Activated CD4-positive, alpha-beta T cell treated with anti-CD3 and anti-CD28 coated beads, Interleukin-2, amount 50 U/mL, for 16 hours (primary cell): ENCODE data around the gene EPB41L1.
A peak's percentile ranks its signal among the peaks of the same experiment; 100 is the strongest.

Experiments used
- DNase-seq: peaks from one replicate; pipeline ENCODE4 v3.0.0-alpha.2; 2020

Gene EPB41L1

DNA sequence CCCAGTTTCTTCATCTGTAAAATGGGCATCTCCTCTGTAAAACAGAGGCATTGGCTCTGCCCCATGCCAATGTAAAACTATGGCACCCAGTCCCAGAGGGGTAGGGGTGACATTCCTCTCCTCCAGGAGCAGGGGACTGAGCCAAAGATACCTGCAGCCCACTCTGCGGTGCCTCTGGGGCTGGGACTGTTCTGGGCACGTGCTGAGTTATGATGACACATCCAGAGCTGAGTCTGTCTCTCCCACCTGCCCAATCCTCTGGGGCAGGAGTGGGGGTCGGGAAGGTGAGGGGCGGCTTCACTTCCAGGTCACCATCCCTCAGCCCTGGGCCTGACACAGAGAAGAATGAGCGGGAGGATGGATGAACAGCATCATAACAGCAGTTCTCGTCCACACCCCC lies 111.6 kb downstream of the EPB41L1 start:
- DNase-seq = no peak

- no peak for DNase-seq
Observed at GRCh38 chr20:36267605-36268381, 113.3 kb downstream of the EPB41L1 start.

DNA sequence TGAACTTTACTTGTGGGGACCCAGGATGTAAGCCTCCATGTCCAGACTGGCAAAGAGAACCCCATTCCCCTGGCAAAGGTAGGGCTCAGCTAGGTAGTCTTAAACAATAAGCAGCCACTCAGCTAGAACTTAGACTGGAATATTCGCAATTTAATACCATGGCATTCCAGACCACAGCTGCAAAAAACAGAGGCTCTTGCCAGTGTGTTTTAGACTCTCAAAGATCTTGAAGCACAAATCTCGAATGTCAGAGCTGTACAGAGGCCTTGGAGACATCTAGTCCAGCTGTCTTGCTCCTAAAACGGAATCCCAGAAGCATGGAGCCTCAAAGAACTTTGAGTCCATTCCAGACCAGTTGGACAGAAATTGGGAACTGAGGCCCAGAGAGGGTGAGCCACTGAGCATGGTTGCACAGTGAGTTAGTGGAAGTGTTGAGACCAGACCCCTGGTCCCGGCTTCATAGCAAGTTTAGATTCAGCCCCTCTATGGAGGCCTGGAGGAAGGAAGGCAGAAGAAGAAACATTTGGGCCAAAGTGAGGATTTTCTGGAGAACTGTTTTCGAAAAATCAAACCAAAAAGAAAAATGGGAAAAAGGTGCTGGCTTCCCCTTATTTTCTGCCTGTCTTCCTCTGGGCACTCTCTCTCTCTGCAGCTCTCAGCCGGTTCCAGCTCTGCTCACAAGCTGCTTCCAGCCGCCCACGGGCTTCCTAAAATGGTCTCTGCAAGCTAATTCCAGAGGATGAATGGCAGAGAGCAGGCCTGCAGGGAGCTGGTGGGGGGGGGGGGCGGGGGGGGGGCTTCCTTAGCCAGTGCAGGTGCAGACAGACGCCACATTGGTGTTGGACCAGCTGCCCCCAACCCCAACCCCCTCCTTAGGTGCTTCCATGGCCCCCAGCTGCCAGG lies 114.2 kb downstream of the EPB41L1 start:
- no peak for DNase-seq

DNA sequence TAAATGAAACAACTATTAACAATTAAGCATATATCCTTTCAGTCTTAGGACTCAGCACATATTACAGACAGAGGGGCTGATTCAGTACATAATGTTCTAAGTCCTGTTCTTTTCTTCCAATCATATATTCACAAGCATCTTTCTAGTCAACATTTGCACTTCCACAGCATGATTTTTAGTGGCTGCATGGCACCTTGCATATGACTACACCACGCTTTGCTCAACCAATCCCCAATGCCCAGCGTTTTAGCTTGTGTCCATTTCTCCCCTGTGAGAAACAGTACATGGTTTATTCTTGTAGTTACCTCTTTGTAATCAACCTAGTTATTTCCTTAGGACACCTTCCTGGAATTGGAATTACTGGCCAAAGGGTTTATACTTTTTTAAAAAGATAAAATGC lies 115.0 kb downstream of the EPB41L1 start:
- no peak for DNase-seq

- no peak for DNase-seq
Observed at GRCh38 chr20:36270744-36271638, 116.5 kb downstream of the EPB41L1 start.

- DNase-seq = no peak
Observed at GRCh38 chr20:36271639-36272546, 117.4 kb downstream of the EPB41L1 start.

DNA sequence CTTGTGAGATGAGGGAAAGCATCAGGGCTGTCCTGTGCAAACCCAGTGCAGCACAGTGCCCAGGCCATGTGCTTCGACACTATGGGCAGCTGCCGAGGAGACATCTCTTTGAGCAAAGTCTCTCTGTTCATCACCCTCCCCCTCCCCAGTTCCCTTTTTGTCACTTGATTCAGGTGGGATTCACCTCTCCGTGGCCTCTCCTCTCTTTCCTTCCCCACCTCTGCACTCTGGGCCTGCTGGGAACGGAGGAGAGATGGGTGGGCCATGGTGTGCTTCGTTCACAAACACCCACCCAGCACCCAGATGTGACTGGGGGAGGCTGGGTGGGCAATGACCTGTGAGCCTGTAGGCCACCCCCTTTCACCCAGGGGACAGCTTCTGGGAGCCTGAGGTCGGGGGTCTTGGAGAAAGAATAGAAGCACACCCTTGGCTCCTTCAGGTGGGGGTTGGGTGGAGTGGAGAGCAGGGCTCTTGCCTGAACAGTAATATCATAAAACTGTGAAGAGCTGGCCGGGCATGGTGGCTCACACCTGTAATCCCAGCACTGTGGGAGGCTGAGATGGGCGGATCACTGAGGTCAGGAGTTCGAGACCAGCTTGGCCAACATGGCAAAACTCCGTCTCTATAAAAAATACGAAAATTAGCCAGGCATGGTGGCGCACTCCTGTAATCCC lies 118.1 kb downstream of the EPB41L1 start:
- DNase-seq = no peak

GRCh38 chr20:36273414-36274180 lies 119.1 kb downstream of the EPB41L1 start:
- DNase-seq = peak; percentile 11

- no peak for DNase-seq
Observed at GRCh38 chr20:36274181-36274841, 119.8 kb downstream of the EPB41L1 start.

DNA sequence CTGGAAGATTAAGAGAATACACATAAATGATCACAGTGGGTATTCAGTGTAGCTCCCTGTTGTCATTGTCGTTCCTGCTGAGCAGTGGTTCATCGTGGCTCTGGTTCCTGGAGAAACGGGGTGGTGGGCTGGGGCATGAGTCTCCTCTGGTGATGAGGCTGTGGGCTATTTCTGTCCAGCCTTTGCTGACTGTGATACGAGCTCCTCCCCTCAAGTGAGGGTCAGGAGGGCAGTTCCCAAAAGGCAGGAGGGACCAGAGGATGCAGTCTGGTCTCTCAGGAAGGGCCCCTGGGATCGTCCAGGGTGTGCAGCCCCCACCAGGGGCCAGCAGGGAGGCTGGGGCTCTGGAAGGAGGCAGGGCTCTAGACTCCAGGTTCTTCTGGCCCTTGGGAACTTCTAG lies 120.5 kb downstream of the EPB41L1 start:
- no peak for DNase-seq

GRCh38 chr20:36275441-36276189 lies 121.1 kb downstream of the EPB41L1 start:
- DNase-seq = no peak

DNA sequence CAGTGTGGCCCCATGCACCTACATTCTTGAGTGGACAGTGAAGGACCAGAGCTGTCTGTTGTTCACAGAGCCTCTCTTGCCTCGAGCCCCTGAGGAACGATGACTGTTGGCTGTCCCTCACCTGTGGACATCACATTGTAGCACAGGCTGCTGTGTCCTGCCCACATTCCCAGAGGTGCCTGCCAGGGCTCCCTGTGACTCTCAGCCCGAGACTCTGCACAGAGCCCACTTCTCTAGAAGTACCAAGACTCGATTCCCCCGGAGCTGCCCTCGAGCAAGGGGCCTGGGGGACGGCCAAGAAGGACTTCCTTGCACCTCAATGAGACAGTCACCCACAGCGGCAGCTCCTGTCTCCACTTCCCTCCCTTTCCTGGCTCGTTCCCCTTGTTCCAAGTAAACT lies 123.0 kb downstream of the EPB41L1 start:
- no peak for DNase-seq

GRCh38 chr20:36279362-36279761 lies 124.8 kb downstream of the EPB41L1 start:
- DNase-seq = no peak

DNA sequence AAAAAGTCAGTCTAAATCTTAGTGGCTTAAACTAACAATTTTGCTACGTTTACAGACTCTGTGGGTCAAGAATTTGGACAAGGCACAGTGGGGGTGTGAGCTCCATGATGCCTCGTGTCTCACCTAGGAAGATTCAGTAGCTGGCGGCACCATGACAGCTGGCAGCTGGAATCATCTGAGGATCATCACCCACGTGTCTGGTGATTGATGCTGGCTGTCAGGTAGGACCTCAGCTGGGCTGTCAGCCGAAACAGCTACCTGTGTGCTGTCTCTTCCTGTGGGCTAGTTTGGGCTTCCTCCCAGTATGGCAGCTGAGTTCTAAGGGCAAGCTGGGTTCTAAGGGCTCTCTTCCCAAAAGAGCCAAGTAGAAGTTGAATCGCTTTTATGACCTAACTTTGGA lies 125.2 kb downstream of the EPB41L1 start:
- no peak for DNase-seq

- no peak for DNase-seq
Observed at GRCh38 chr20:36281785-36282380, 127.3 kb downstream of the EPB41L1 start.
